ENCODE results near the gene TRMT11. TPM values are rescaled to one million over a fixed set of nuclear protein-coding genes. Genes with fewer than 3 reads are reported as not detected.

Gene TRMT11
- total RNA-seq = 19.4 and 21.5 TPM in 2 replicates

GRCh38 chr6:125986301-125987025, at the start of gene TRMT11:
Gene TRMT11, plus strand, starts transcription at chr6:125986540. Its CDS starts 11 bp downstream, at chr6:125986551.

GRCh38 chr6:125956506-125957390, 29.6 kb upstream of the TRMT11 start, which contains the start of gene HINT3:
Gene HINT3, plus strand, starts transcription at chr6:125956770. Its CDS starts 208 bp downstream, at chr6:125956978.

Other genes with a start within 250 kb of the TRMT11 start
- gene HEY2, start 236.9 kb upstream of the TRMT11 start, total RNA-seq = 1.1 and 1.7 TPM in 2 replicates
- gene NCOA7, start 195.6 kb upstream of the TRMT11 start, total RNA-seq = 114 and 118 TPM in 2 replicates
- gene HINT3, start 29.8 kb upstream of the TRMT11 start, total RNA-seq = 26.7 and 29.3 TPM in 2 replicates